SU-DHL-6 (cell line): ENCODE results near the gene PRKAR2A.
"Not testable (repeated sequence)": the region's sequence is repeated elsewhere in the genome, so short reads cannot be mapped to it uniquely, and the experiment has no call there.

Experiments used
- H2AFZ ChIP-seq: fragments of 200-600 bp; sonication (generic); 2 replicates; pipeline ENCODE4 v1.6.1; 2014; ENCODE audit warnings: low read depth, mild to moderate bottlenecking, moderate library complexity, mixed read lengths, antibody characterized with exemption, low read length; ENCODE audit not compliant: severe bottlenecking
- H3F3A ChIP-seq: fragments of 200-600 bp; shearing (Covaris generic); 2 replicates; pipeline ENCODE4 v1.6.0; 2016; ENCODE audit warnings: antibody characterized with exemption, mild to moderate bottlenecking; ENCODE audit not compliant: insufficient read depth
- H3K27ac ChIP-seq: fragments of 200-600 bp; sonication (generic); 2 replicates; pipeline ENCODE4 v1.5.1; 2016; ENCODE audit warnings: low read depth, mild to moderate bottlenecking, low read length, moderate library complexity, mixed read lengths
- H3K27me3 ChIP-seq: fragments of 200-600 bp; sonication (generic), shearing (Covaris generic); 2 replicates; pipeline ENCODE4 v1.6.0; 2014; ENCODE audit warnings: mild to moderate bottlenecking, low read length
- H3K36me3 ChIP-seq: fragments of 200-600 bp; sonication (generic); 2 replicates; pipeline ENCODE4 v1.6.1; 2014; ENCODE audit warnings: mild to moderate bottlenecking, low read length, mixed read lengths
- H3K4me2 ChIP-seq: fragments of 300-600, 200-600 bp; shearing (Covaris generic), sonication (generic); 2 replicates; pipeline ENCODE4 v1.6.0; 2014; ENCODE audit warnings: low read length, low read depth, mild to moderate bottlenecking; ENCODE audit not compliant: poor library complexity, severe bottlenecking
- H3K4me3 ChIP-seq: fragments of 200-600 bp; sonication (generic); 2 replicates; pipeline ENCODE4 v1.5.1; 2014; ENCODE audit warnings: antibody characterized with exemption, low read length, mild to moderate bottlenecking, mixed read lengths; ENCODE audit not compliant: insufficient read depth, poor library complexity, severe bottlenecking
- H3K79me2 ChIP-seq: fragments of 200-600 bp; sonication (generic); 2 replicates; pipeline ENCODE4 v1.6.1; 2014; ENCODE audit warnings: mild to moderate bottlenecking, low read length, moderate library complexity; ENCODE audit not compliant: insufficient read depth
- H3K9ac ChIP-seq: fragments of 200-600 bp; sonication (generic); 2 replicates; pipeline ENCODE4 v1.7.0; 2014; ENCODE audit warnings: mild to moderate bottlenecking, low read length
- H3K9me2 ChIP-seq: fragments of 200-600 bp; sonication (generic); replicated peaks from 2 replicates; pipeline ENCODE4 v1.6.1; 2014; ENCODE audit warnings: low read length; ENCODE audit not compliant: insufficient read depth
- H3K9me3 ChIP-seq: fragments of 200-600 bp; sonication (generic); 2 replicates; pipeline ENCODE4 v1.6.1; 2014; ENCODE audit warnings: low read length, mixed read lengths; ENCODE audit not compliant: insufficient read depth
- H4K20me1 ChIP-seq: fragments of 200-600 bp; sonication (generic); 2 replicates; pipeline ENCODE4 v1.6.1; 2014; ENCODE audit warnings: low read depth, mild to moderate bottlenecking, antibody characterized with exemption, low read length, moderate library complexity, mixed read lengths
- EZH2phosphoT487 ChIP-seq: fragments of 200-600 bp; sonication (generic), shearing (Covaris generic); conservative IDR thresholded peaks from 2 replicates; pipeline ENCODE4 v1.6.1; 2018; ENCODE audit warnings: mild to moderate bottlenecking, antibody characterized with exemption, low read length, moderate library complexity, mixed read lengths
- TF ChIP-seq, protein P1 (sequence below): fragments of 200-600 bp; sonication (generic); IDR thresholded peaks from one replicate; pipeline ENCODE4 v1.5.1; 2017; ENCODE audit warnings: antibody characterized with exemption, mild to moderate bottlenecking, low read length, moderate library complexity; ENCODE audit not compliant: insufficient read depth, poor library complexity, severe bottlenecking

PRKAR2A gene

DNA sequence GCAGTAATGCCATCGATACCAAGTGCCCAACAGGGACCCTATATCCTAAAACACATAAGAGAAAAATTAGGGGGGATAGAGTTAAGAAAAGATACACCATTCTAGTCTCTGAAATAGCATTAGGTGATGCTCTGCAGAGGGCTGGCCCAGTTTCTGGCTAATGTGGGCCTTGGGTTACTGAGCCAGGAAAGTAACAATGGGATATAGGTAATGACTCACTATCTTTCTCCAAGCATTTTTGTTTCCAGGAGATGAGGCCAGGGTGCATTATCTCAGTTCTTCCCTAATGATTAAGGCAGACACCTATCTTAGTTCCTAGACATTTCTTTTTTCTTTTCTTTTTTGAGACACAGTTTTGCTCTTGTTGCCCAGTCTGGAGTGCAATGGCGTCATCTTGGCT is 50.0 kb downstream of the PRKAR2A start:
- Histone ChIP-seq H3K27ac (no peak overlapping the region), H3K4me2 (no peak overlapping the region), H3K9me3 (no peaks in the 10 kb centered on the region), H2AFZ (no peak overlapping the region), H3K27me3 (no peaks in the 10 kb centered on the region), H3K9me2 (no peaks in the 10 kb centered on the region), H3K9ac (no peak overlapping the region), H4K20me1 (no peaks in the 10 kb centered on the region), H3K36me3 (no peaks in the 10 kb centered on the region), H3K79me2 (no peaks in the 10 kb centered on the region), H3K4me3 (no peak overlapping the region), H3F3A (no peaks in the 10 kb centered on the region)
- TF ChIP-seq EZH2phosphoT487, result no peak
- TF ChIP-seq, protein P1, sequence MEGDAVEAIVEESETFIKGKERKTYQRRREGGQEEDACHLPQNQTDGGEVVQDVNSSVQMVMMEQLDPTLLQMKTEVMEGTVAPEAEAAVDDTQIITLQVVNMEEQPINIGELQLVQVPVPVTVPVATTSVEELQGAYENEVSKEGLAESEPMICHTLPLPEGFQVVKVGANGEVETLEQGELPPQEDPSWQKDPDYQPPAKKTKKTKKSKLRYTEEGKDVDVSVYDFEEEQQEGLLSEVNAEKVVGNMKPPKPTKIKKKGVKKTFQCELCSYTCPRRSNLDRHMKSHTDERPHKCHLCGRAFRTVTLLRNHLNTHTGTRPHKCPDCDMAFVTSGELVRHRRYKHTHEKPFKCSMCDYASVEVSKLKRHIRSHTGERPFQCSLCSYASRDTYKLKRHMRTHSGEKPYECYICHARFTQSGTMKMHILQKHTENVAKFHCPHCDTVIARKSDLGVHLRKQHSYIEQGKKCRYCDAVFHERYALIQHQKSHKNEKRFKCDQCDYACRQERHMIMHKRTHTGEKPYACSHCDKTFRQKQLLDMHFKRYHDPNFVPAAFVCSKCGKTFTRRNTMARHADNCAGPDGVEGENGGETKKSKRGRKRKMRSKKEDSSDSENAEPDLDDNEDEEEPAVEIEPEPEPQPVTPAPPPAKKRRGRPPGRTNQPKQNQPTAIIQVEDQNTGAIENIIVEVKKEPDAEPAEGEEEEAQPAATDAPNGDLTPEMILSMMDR, result no peak

DNA sequence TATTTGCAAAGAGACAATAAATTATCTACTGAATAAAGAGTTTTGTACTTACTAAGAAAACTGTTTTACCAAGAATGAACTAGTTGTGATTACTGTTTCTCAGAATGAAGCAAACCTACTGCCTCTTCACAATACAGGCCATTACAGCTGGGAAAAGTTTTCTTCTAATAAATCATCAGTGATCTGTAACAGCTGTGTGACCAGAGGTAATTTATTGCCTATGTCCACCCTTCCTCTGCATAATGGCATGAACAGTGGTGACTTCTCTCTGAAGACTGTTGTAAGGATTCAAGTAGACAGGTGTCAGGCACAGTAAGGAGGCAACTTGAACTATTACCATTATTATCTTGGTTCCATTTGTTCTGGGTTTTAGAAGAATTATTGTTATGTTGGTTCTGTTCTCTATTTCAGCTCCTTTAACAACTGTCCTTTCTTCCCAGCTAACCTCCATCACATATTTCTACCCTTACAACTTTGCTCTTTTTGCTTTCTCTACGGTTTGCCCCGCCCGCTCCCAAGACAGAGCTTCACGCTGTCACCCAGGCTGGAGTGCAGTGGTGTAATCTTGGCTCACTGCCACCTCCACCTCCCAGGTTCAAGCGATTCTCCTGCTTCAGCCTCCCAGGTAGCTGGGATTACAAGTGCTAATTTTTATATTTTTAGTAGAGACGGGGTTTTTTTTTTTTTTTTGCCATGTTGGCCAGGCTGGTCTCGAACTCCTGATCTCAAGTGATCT is 51.5 kb downstream of the PRKAR2A start:
- Histone ChIP-seq H2AFZ (no peak overlapping the region), H3K79me2 (no peaks in the 10 kb centered on the region), H3K4me2 (no peak overlapping the region), H3F3A (no peaks in the 10 kb centered on the region), H3K4me3 (no peak overlapping the region), H3K9ac (no peak overlapping the region), H3K9me3 (no peaks in the 10 kb centered on the region), H3K27me3 (no peaks in the 10 kb centered on the region), H3K27ac (no peak overlapping the region), H3K36me3 (no peaks in the 10 kb centered on the region), H3K9me2 (no peaks in the 10 kb centered on the region), H4K20me1 (no peaks in the 10 kb centered on the region)
- no peak for TF ChIP-seq EZH2phosphoT487
- TF ChIP-seq, protein P1, result no peak

DNA sequence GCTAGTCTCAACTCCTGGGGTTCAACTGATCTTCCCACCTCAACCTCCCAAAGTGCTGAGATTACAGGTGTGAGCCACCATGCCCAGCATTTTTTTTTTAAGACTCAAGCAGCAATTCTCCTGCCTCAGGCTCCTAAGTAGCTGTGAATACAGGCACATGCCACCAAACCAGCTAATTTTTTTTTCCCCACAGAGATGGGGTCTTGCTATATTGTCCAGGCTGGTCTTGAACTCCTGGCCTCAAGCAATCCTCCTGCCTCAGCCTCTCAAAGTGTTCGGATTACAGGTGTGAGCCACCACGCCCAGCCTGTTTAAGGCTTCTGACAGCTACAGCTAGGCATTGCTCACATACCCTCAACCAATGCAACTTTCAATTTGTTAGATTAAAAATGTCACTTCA is 54.2 kb downstream of the PRKAR2A start:
- not testable (repeated sequence) for H3K27me3 ChIP-seq

DNA sequence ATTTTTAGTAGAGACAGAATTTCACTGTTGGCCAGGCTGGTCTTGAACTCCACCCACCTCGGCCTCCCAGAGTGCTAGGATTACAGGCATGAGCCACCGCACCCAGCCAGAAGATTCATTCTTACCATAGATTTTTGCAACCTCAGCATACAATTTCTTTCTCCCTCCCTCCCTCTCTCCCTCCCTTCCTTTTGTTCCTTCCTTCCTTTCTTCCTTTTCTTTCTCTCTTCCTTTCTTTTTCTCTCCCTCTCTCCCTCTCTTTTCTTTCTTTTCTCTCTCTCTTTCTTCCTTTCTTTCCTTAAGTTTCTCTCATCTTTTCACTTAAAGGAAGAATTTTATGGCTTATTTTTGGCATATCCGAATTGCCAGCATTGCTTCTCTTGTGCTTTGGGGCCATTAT is 58.0 kb downstream of the PRKAR2A start:
- no peaks in the 10 kb centered on the region for H3K27me3 ChIP-seq
- no peaks in the 10 kb centered on the region for H3K79me2 ChIP-seq
- no peak for TF ChIP-seq EZH2phosphoT487
- TF ChIP-seq, protein P1, result no peak
- H3K9ac ChIP-seq, result no peak overlapping the region
- H2AFZ ChIP-seq, result no peak overlapping the region
- no peaks in the 10 kb centered on the region for H3K9me2 ChIP-seq
- no peak overlapping the region for H3K4me2 ChIP-seq
- H3K9me3 ChIP-seq, result no peaks in the 10 kb centered on the region
- H4K20me1 ChIP-seq, result no peaks in the 10 kb centered on the region
- no peak overlapping the region for H3K4me3 ChIP-seq
- no peaks in the 10 kb centered on the region for H3K36me3 ChIP-seq
- H3K27ac ChIP-seq, result no peak overlapping the region
- H3F3A ChIP-seq, result 0 out of 2 replicates have a peak, but pooled peaks cover 1% of the 10 kb centered on the region

More for the DNA sequence above, 54.2 kb downstream of the PRKAR2A start:
- H3K27ac ChIP-seq, H3K4me2 ChIP-seq, H3K36me3 ChIP-seq, H2AFZ ChIP-seq, H3K9ac ChIP-seq, H3K79me2 ChIP-seq, H3K4me3 ChIP-seq, H3F3A ChIP-seq, H3K9me2 ChIP-seq, H3K9me3 ChIP-seq, H4K20me1 ChIP-seq: not testable (repeated sequence)
